GM18870 (cell line): Measurements from ENCODE around the gene CDK10.
A peak's percentile ranks its signal among the peaks of the same experiment; 100 is the strongest.
"Not testable (repeated sequence)": the region's sequence is repeated elsewhere in the genome, so short reads cannot be mapped to it uniquely, and the experiment has no call there.

Experiments
- ATAC-seq: cut with Tn5 transposase; IDR thresholded peaks from one replicate; pipeline ENCODE4 v1.9.1; 2021; ENCODE audit warnings: moderate library complexity; ENCODE audit not compliant: unreplicated experiment

The CDK10 gene

DNA sequence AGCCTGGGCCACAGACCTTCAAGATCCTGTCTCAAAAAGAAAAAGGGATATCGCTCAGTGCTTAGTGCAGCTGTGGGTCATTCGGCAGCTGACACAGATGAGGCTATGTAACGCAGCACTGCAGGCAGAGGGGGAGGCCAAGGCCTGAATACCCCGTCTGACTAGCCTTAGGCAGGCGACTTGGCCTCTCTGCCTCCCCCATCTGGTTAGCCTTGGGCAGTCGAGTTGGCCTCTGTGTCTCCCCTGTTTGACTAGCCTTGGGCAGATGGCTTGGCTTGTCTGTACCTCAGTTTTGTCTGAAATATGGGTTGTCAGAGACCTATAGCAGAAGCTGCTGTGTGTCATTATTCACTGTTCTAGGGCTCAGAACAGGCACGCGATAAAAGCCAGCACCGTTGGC, 18.9 kb upstream of the CDK10 start:
- no peak for ATAC-seq

DNA sequence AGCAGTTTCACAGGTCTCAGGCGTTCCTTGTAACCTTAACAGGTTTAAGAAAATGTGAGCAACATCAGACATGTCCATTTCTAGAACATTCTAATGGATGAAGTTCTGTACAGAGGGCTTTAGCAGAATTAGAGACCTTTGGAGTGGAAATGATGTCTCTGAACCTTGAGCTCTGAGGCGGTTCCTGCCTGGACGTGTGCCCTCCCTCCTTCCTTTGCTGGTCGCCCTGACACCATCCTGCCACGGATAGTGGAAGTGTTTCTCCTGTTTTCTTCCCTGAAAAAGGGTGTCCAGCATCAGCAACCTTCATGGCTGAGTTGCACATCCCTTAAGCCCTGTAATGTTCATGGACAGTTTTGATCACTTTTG, 17.7 kb upstream of the CDK10 start:
- no peak for ATAC-seq

DNA sequence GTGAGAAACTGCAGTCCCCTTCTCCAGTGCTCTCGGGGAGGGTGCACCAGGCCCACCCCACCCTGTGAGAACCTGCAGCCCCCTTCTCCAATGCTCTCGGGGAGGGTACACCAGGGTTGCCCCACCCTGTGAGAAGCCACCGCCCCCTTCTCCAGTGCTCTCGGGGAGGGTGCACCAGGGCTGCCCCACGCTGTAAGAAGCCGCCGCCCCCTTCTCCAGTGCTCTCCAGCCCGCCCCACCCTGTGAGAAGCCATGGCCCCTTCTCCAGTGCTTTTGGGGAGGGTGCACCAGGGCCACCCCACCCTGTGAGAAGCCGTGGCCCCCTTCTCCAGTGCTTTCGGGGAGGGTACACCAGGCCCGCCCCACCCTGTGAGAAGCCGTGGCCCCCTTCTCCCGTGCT, 16.7 kb upstream of the CDK10 start:
- no peak for ATAC-seq

DNA sequence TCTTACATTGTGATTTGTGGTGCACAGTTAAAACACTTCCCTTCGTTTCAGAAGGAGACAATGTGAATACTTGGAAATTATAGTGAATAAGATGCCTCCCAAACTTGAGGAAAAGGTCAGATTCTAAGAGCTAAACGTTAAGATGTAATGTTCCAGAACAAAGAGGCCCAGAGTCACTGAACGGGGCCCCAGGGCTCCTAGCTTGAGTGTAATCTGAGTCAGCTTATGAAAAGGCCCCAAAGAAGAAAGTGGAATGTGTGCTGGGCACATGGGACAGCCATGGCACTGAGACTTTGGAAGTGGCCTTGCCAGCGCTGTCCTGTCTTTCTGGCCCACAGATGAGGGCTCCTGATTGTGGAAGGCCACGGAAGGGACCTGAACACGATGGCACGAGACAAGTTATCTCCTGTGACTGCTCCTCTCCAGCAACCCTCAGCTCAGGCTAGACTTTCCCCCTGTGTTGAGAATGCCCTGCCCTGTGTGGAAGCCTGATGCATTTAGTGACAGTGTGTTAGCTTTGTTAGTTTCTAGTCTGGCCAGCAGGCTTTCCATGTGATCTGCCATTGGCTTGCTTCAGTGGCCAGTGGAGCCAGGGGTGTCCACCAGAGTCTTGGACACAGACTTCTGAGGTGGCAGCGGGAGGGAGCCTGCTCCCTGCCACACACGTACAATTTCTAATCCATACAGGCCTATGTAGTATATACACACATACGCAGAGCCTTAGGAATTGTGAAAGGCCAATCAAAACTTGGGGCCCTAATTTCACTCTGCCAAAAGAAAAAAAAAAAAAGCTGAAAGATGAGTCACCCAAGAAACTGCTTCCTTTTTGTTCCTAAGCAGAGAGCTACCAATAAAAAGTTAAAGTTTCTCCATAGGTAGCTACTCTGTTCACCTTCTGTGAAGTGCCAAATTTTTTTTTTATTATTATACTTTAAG, 15.7 kb upstream of the CDK10 start:
- ATAC-seq: no peak

DNA sequence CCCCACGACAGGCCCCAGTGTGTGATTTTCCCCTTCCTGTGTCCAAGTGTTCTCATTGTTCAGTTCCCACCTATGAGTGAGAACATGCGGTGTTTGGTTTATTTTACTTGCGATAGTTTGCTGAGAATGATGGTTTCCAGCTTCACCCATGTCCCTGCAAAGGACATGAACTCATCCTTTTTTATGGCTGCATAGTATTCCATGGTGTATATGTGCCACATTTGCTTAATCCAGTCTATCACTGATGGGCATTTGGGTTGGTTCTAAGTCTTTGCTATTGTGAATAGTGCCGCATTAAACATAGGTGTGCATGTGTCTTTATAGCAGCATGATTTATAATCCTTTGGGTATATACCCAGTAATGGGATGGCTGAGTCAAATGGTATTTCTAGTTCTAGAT, 14.9 kb upstream of the CDK10 start:
- not testable (repeated sequence) for ATAC-seq

DNA sequence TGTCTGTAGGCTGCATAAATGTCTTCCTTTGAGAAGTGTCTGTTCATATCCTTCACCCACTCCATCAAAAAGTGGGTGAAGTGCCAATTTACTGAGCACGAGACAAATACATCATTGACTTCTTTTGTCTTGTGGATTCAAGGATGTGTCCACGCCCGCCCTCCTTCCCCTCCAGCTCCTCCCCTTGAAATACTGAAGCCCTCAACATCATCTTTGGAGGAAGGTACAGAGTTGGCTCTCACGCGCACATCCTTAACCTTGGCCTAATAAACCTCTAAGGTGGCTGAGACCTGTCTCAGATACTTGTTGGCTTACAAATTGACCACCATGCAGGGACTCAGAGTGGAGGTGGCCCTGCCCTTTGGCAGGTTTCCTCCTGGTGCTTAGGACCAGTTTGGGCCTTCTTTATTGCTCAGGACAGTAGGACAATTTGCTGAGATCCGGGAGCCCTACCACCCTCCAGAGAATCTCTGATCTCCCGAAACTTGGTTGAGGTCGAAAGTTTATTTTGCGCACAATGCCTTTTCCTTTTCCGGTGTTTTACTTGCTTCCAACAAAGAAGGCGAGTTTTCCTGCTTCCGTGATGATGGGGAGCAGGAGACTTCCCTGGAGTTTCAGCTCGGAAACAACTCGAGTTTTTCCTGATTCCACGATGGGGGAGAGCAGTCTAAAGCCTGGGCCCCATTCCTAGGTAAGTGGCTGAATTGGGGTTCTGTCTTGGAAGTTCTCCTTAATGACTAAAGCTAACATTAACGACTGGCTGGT, 14.1 kb upstream of the CDK10 start:
- ATAC-seq: no peak

DNA sequence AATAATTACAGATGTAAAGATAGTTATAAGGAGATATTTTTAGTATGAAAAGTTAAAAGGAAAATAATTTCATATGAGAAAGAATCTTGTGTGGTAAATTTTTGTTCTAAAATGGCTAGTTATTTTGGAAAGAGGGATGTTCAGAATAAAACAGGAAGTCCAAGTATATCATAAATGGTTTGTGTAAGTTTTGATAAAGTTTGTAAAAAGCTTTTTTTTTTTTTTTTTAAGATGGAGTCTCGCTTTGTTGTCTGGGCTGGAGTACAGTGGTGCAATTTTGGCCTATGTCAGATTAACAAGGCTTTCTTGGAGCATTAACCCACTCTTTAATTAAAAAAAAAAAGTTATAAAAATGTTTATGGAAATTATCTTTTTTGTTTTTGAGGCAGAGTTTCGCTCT, 8.2 kb upstream of the CDK10 start:
- no peak for ATAC-seq

DNA sequence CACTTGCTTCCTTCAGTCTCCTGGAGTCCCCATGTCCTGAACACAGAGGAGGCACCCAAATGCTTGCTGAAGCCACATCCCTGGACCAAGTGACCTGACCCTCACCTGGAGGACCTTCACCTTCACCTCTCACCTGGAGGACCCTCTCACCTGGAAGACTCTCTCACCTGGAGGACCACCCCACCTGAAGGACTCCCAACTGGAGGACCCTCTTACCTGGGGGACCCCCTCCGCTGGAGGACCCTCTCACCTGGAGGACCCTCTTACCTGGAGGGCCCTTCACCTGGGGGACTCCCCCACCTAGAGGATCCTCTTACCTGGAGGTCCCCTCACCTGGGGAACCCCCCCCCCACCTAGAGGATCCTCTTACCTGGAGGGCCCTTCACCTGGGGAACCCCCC, 573 bp upstream of the CDK10 start:
- no peak for ATAC-seq

DNA sequence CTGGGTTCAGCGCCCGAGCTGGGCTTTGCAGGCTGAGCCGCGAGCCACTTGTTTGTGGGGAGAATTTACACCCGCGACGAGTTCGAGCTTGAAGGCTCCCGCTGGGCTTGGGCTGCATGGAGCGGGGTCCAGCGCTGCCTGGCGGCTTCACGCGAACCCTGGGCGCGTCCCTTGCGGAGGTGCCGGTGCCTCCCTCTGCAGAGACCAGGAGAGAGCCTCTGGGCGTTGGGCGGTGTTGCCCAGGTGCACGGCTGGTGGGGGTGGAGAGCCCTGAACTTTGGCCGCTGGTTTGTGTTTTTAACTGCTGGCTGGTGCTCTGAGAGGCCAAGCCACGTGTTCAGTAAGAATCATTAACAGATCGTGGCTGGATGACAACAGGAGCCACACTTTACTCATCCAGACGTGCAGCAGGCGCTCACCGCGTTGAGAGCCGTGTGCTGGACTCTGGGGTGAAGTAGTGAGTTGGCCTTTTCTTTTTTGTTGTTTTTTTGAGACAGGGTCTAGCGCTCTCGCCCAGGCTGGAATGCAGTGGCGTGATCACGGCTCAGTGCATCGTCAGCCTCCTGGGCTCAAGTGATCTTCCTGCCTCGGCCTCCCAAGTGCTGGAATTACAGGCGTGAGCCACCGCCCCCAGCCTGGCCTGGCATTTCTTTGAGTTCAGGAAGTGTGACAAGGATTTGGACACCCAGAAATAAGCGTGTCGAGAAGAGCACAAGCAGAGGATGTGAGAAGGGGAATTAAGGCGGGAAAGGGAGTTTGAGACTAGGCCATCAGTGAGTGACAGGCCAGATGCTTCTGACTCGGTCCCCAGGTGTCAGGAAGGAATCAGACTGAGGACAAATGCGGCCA, 827 bp downstream of the CDK10 start:
- peak; percentile 45 for ATAC-seq

DNA sequence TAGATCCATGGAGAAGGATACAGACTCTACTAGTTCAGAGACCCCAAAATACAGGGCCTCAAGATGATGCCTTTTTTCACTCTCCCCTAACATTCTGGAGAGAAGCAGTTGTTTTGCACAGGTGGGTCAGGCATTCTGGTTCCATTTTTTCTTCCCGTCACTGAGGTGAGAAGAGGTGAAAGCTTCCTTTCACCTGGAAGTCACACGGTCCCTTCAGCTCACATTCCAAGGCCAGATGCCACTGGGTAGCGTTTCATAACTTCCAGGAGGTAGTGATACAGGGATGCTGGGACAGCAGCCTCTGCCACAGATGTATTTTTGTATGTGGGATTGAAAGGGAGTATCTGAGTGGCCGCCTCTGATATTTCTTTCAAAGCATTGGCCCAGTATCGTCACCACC, 1.9 kb downstream of the CDK10 start:
- ATAC-seq: no peak

DNA sequence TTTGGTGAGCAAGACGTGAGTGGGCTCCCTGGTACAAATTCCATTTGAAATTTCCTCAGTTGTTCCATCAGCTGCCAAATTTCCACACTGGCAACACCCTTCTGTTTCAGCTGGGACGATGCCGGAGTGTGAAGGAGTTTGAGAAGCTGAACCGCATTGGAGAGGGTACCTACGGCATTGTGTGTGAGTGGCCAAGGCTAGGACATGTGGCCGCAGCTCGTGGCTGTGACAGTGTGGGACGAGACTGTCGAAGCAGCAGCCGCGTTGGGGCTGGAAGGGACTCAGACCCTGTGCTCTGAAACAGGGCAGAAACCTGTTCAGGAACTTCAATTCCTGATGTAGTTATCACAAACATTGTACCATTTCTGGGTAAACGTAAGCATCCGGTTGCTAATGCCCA, 2.7 kb downstream of the CDK10 start:
- ATAC-seq: no peak

DNA sequence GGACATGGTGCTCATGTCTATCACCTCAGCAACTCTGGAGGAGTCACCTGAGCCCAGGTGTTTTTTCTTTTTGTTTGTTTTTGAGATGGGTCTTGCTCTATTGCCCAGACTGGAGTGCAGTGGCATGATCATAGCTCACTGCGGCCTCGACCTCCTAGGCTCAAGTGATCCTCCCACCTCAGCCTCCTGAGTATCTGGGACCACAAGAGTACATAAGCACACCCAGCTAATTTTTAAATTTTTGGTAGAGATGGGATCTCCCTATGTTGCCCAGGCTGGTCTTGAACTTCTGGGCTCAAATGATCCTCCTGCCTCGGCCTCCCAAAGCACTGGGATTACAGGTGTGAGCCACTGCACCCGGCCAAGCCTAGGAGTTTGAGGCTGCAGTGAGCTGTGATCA, 3.1 kb downstream of the CDK10 start:
- ATAC-seq: not testable (repeated sequence)

DNA sequence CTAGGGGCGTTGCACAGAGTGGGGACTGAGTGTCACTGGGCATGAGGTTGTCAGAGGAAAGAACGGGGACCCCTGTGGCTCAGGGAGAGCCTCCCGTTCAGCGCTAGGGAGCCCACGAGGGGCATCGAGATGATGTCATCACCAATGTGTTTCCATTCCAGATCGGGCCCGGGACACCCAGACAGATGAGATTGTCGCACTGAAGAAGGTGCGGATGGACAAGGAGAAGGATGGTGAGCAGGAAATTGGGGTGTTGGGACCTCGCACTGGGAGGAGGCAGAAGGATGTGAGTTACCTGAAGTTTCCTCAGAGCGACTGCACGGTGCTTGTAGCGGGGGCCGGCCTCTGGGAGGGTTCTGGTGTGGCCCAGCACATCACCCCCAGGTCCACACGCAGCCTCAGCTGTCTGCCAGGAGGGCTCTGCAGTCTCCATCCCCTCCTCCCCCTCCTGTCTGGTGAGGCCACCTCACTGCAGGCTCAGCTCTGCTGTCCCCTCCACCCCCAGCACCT, 4.0 kb downstream of the CDK10 start:
- no peak for ATAC-seq

DNA sequence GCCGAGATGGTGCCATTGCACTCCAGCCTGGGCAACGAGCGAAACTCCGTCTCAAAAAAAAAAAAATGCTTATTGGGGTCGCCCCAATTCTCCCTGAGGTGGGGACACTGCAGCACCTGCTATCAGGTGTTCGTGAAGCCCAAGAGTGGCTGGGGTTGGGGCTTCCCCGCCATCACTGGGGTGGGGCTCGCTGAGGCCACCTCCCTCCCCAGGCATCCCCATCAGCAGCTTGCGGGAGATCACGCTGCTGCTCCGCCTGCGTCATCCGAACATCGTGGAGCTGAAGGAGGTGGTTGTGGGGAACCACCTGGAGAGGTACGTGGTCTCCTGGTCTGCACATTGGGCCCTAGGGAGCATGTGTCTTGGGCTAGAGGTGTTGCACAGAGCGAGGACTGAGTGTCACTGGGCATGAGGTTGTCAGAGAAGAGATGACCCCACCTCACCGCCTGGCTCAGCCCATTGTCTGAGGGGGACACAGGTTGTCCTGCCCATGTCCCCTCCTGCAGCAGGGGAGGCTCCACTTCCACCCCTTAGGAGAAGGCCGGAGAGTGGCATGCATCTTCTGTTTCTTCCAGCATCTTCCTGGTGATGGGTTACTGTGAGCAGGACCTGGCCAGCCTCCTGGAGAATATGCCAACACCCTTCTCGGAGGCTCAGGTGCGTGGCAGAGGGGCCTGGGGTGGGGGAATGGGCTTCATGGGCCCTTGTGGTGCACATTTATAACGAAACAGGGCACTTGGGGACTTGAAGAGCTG, 4.9 kb downstream of the CDK10 start:
- no peak for ATAC-seq

DNA sequence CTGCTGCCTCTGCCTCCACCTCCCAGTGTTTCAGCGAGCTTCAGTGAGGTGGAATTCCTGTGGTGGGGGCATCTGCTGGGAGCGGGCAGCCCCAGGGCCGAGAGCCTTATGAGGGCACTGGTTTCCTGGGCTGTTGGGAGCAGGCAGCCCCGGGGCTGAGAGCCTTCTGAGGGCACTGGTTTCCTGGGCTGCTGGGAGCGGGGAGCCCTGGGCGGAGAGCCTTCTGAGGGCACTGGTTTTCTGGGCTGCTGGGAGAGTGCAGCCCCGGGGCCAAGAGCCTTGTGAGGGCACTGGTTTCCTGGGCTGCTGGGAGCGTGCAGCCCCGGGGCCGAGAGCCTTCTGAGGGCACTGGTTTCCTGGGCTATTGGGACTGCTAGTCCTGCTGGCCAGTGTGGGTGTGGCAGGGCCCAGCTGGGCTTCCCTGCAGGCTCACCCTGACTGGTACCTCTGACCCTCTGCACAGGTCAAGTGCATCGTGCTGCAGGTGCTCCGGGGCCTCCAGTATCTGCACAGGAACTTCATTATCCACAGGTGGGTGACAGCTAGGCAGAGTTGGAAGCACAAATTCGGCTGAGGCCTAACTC, 5.6 kb downstream of the CDK10 start:
- ATAC-seq: no peak

DNA sequence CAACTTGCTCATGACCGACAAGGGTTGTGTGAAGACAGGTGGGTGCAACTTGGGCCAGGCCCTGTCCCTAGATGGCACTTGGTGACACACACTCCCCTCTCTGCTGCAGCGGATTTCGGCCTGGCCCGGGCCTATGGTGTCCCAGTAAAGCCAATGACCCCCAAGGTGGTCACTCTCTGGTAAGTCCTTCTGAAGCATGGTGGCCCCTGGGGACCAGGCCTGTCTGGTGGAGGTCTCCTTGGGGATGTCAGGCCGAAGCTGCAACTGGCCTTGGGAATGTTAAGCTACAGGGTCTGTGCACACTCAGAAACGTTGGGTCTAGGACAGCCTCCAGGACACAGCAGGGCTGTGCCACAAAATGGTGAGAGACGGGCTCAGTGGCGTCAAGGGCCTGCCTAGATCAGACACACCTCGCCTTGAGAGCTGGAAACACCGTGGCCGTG, 6.8 kb downstream of the CDK10 start:
- no peak for ATAC-seq

DNA sequence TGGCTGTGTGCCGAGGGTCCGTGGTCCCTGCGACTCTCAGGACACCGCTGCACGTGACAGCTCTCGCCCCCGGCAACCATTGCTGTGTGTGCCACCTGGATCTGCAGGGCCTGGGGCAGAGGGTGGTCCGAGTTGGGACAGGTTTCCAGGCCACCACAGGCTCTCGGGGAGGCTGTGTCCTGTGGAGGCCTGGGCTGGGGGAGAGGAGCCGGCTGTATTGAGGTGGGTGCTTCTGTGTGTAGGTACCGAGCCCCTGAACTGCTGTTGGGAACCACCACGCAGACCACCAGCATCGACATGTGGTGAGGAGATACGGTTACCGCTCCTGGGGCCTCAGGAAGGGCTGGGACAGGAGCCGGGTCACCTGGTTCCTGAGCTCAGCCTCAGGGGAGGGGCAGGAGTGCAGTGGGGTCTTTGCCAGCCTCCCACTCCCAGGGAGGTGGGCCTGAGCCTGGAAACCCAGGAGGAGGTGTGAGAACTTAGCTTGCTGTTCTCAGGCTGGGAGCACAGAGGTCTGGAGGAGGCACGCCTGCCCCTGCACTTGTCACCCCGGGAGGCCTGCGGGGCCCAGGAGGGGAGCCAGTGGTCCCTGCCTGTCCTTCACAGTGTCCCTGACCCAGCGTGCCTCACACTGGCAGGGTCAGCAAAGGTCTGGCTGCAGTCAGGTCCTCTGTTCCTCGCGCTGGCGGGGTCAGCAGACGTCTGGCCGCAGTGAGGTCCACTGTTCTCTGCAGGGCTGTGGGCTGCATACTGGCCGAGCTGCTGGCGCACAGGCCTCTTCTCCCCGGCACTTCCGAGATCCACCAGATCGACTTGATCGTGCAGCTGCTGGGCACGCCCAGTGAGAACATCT, 7.7 kb downstream of the CDK10 start:
- ATAC-seq: no peak

DNA sequence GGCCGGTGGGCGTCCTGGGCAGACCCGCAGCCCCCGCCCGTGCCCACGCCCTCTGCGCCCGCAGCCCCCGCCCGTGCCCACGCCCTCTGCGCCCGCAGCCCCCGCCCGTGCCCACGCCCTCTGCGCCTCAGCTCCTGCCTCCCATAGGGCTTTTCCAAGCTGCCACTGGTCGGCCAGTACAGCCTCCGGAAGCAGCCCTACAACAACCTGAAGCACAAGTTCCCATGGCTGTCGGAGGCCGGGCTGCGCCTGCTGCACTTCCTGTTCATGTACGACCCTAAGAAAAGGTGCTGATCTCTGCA, 8.2 kb downstream of the CDK10 start:
- not testable (repeated sequence) for ATAC-seq
